ENCODE data around the gene CEACAM20.
"Not testable (repeated sequence)": the region's sequence is repeated elsewhere in the genome, so short reads cannot be mapped to it uniquely, and the experiment has no call there.

Gene CEACAM20

GRCh38 chr19:44529536-44529935 lies at the start of gene CEACAM20:
TSS of gene CEACAM20 (minus strand) at chr19:44529675. CDS start at chr19:44529509, 166 bp downstream.
- no peak for DNase-seq

DNA sequence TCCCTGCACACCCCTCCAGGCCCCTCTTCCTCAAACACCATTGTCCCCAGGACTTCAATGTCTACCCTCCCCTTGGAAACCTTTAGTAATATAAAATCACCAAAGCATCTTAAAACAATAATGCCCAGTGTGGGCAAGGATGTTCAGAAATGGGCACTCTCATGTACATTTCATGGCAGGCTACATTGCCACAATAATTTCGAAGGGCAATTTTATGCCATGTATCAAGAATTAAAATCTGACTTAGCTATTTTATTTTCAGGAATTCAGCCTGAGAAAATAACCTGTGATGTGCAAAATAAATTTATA lies 48.0 kb upstream of the CEACAM20 start:
- no peak for DNase-seq

- no peak for DNase-seq
Observed at GRCh38 chr19:44576843-44577565, 47.5 kb upstream of the CEACAM20 start.

DNA sequence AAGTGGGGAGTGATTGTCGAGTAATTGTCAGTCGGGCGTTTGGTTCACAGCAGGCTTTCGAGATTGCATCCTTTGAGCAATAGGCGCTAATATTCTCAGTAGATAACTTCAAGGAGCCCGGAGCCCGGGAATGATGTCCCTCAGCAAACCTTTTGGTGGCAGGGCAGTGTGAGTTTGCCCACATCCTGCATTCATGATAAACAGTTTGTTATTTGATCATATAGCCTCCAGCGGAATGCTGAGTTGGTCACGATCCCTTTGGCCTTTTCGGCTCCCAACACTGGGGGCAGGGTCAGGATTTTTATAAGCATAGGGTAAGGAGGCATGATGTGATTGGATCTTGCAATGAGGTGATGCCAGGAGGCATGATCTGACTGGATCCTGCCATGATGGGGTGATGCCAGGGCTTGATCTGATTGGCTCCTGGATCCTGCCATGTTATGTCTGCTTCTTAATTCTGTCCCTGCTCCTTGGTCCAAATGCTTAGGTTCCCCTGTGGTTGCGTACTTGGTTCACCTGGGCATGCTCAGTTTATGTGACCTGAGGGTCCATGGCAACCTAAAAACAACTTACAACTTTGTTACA lies 45.7 kb upstream of the CEACAM20 start:
- DNase-seq = no peak

GRCh38 chr19:44574186-44574950 lies 44.9 kb upstream of the CEACAM20 start:
- no peak for DNase-seq

DNA sequence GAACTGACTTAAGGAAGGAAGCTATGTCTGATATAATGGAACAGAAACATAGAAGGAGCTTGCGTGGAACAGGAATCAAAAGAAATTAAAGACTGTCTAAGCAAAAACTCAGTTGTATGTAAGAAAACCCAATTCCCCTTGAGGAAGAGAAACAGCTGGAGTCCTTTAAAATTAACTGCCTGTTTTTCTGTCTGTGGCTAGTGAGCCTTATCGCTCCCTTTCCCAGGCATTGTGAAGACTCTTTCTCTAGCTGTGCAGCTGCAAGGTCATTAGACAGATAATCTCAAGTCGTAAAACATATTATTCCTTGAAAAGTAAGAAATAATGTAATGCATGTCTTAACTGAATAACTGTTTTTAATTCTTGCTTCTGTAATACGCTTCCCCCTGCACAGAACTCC lies 44.2 kb upstream of the CEACAM20 start:
- DNase-seq = no peak

DNA sequence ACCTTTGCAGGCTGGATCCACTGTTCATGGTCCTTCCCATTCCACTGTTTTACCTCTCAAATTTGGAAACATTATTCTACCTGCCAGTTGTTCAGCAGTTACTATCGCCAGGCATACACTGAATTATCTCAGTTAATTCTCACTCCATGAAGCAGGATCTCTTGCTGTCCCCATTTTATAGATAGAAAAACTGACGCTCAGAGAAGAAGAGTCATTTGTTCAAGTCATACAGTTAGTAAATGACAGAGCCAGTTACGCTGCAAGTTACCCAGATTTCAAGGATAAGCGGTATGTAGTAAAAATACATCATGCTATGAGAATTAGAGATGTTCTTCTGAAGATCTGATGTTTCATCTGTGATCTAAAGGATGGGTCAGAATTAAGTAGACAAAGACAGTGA lies 43.7 kb upstream of the CEACAM20 start:
- DNase-seq = no peak

DNA sequence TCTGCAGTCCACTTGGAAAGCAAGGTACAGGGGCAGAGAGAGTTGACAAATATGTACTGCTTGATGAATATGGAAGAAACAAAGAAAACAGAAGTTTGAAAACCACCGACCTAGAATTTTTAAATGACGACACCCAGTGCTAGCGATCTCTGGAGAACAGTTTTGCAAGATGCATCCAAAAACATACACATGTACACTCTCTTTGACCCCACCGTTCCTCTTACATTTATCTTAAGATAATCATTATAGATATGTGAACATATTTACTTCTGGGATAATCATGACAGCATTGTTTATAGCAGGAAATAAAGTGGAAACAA lies 43.1 kb upstream of the CEACAM20 start:
- DNase-seq = no peak

- DNase-seq = no peak
Observed at GRCh38 chr19:44571830-44572580, 42.5 kb upstream of the CEACAM20 start.

DNA sequence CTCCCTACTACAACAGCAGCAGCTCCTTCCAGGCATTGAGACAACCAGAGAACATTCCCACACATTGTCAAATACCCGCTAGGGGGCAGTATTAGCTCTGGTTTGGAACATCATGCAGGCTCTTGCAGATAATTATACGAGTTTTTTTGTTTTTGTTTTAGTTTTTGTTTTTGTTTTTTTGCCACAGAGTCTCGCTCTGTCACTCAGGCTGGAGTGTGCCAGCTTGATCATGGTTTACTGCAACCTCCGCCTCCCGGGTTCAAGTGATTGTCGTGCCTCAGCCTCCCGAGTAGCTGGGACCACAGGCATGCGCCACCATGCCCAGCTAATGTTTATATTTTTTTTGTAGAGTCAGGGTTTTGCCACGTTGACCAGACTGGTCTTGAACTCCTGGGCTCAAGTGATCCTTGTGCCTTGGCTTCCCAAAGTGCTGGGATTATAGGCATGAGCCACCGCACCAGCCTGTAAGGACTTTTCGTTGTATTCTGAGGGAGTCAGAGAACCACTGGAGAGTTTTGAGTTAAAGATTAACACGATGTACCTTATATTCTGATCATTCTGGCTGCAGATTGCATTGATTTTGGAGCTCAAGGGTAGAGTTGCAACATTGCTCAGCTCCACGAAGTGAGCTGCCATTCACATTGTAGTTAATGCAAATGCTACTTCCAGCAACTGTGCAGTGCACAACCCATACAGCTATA lies 41.7 kb upstream of the CEACAM20 start:
- peak in 30 of 51 donors; percentile 0 to 72 (median 18) for DNase-seq

DNA sequence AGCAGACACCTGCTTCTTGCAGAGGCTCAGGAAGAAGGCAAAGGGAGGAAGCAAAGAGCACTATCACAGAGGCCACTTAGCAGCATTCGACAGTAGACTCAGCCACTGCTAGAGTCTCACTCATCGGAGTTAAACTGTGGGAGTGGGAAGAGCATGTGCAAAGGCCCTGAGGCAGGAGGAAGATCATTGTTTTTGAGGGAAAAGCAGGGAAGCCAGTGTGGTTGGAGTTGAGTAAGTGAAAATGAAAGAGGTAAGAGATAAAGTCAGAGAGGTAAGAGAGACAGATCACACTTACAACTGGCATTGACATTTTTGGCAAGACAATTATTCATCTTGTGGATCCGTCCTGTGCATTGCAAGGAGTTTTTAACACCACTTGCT lies 41.1 kb upstream of the CEACAM20 start:
- DNase-seq = no peak

DNA sequence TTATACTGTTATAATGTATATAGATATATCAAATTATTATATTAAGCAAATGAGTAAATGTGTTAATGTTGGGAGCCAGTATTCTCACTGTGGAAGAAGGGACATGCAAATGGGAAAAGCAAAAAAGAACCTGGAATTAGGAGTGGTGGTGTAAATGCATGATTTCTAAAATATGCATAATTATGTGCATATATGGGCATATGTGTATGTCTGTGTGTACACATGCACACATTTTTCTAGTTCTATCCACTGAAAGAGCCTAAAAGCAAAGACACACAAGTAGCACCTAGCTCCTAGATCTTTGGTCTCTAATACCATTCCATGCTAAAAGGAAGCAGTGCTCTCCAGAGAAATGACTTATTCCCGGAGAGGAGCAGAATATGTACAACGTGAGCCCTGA lies 38.3 kb upstream of the CEACAM20 start:
- DNase-seq = no peak

- DNase-seq = no peak
Observed at GRCh38 chr19:44566984-44567383, 37.5 kb upstream of the CEACAM20 start.

DNA sequence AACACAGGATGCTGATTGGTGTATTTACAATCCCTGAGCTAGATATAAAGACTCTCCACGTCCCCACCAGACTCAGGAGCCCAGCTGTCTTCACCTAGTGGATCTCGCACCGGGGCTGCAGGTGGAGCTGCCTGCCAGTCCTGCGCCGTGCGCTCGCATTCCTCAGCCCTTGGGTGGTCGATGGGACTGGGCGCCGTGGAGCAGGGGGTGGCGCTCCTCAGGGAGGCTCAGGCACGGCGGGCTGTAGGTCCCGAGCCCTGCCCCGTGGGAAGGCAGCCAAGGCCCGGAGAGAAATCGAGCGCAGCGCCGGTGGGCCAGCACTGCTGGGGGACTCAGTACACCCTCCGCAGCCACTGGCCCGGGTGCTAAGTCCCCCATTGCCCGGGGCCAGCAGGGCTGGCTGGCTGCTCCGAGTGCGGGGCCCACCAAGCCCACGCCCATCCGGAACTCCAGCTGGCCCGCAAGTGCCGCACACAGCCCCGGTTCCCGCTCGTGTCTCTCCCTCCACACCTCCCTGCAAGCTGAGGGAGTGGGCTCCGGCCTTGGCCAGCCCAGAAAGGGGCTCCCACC lies 33.7 kb upstream of the CEACAM20 start:
- not testable (repeated sequence) for DNase-seq

- DNase-seq = no peak
Observed at GRCh38 chr19:44557933-44558332, 28.5 kb upstream of the CEACAM20 start.

DNA sequence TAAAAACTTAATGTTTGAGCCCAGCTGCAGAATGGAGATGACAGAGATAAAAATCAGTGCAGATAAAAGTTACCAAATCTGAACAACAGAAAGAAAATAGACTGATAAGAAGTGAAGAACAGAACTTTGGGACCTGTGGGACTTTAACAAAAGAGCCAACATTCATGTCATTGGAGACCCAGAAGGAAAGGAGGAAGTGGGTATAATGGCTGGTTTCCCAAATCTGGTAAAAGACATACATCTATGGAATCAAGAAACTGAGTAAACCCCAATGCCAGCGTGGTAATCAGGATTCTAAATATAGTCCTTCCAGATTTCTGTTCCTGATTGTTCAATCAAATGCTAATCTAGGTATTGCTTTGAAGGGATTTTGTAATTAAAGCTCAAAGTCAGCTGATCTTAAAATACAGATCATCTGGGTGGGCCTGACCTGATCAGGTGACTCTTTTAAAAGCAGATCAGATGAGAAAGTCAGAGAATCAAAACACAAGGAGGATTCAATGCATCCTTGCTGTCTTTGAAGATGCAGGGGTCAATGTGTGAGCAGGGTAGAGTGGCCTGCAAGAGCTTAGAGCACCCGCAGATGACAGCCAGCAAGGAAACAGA lies 25.3 kb upstream of the CEACAM20 start:
- DNase-seq = no peak

DNA sequence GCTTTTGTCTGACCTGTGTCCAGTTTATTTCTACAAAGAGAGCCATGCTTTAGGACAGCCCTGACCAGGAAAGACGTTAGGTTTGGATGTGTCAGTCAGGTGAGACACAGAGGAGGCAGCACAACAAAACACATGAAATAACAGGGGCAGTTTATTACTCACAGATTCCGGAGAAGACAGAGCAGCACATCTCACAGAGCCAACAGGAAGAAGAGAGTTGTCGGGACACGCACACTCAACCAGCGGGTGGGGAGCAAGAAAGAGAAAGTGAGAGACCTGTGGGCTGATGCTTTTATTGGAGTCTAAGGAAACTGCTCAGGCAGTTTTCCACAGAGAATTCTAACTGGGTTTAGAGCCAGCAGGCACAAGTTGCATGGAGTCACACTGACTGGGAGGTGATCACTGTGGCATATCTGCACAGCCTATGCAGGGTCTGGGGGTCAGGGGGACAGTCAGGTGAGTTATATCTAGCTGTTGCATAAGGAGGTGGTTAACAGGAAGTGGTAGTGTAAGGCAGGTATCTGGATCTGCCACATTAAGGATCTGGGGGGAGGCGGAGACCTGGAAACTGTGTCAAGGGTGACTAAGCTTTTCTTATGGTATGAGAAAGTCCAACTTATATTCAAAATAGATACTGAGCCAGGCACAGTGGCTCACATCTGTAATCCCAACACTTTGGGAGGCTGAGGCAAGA lies 24.1 kb upstream of the CEACAM20 start:
- DNase-seq = peak in 1 of 51 donors; percentile 1

GRCh38 chr19:44552324-44552723 lies 22.8 kb upstream of the CEACAM20 start:
- no peak for DNase-seq

GRCh38 chr19:44551850-44552249 lies 22.4 kb upstream of the CEACAM20 start:
- no peak for DNase-seq

- not testable (repeated sequence) for DNase-seq
Observed at GRCh38 chr19:44550976-44551375, 21.5 kb upstream of the CEACAM20 start.

Data from hypothalamus (tissue), 51 donors.